ENCODE results near the gene KCNK3.
A peak's percentile ranks its signal among the peaks of the same experiment; 100 is the strongest.

Gene KCNK3

GRCh38 chr2:26668041-26668440, 24.5 kb upstream of the KCNK3 start:
- no peak for DNase-seq

GRCh38 chr2:26668856-26669750, 23.4 kb upstream of the KCNK3 start:
- DNase-seq: no peak

GRCh38 chr2:26670171-26670570, 22.4 kb upstream of the KCNK3 start:
- DNase-seq: no peak

- DNase-seq: no peak
These were observed 21.5 kb upstream of the KCNK3 start for GRCh38 chr2:26670931-26671460.

GRCh38 chr2:26671691-26672090, 20.8 kb upstream of the KCNK3 start:
- no peak for DNase-seq

GRCh38 chr2:26672112-26672817, 20.3 kb upstream of the KCNK3 start:
- no peak for DNase-seq

- no peak for DNase-seq
These were observed 19.6 kb upstream of the KCNK3 start for GRCh38 chr2:26672818-26673393.

- DNase-seq: no peak
These were observed 18.3 kb upstream of the KCNK3 start for GRCh38 chr2:26674002-26674751.

GRCh38 chr2:26674771-26675170, 17.8 kb upstream of the KCNK3 start:
- no peak for DNase-seq

GRCh38 chr2:26675651-26676255, 16.8 kb upstream of the KCNK3 start:
- DNase-seq: no peak

GRCh38 chr2:26678035-26678434, 14.5 kb upstream of the KCNK3 start:
- no peak for DNase-seq

- DNase-seq: no peak
These were observed 12.7 kb upstream of the KCNK3 start for GRCh38 chr2:26679867-26680266.

GRCh38 chr2:26681656-26682055, 10.9 kb upstream of the KCNK3 start:
- DNase-seq: no peak

GRCh38 chr2:26682155-26682554, 10.4 kb upstream of the KCNK3 start:
- DNase-seq: no peak

GRCh38 chr2:26683583-26683982, 8.9 kb upstream of the KCNK3 start:
- no peak for DNase-seq

GRCh38 chr2:26685341-26685740, 7.2 kb upstream of the KCNK3 start:
- DNase-seq: no peak

GRCh38 chr2:26685989-26686839, 6.3 kb upstream of the KCNK3 start:
- DNase-seq: peak; percentile 87

GRCh38 chr2:26687328-26687727, 5.2 kb upstream of the KCNK3 start:
- DNase-seq: peak; percentile 79

- DNase-seq: peak; percentile 96
These were observed 4.7 kb upstream of the KCNK3 start for GRCh38 chr2:26687801-26688200.

GRCh38 chr2:26691161-26691560, 1.4 kb upstream of the KCNK3 start:
- DNase-seq: no peak

- DNase-seq: no peak
These were observed 642 bp upstream of the KCNK3 start for GRCh38 chr2:26691881-26692278.
